ENCODE results near the gene C10orf62.
"Not testable (repeated sequence)": the region's sequence is repeated elsewhere in the genome, so short reads cannot be mapped to it uniquely, and the experiment has no call there.

C10orf62 gene

DNA sequence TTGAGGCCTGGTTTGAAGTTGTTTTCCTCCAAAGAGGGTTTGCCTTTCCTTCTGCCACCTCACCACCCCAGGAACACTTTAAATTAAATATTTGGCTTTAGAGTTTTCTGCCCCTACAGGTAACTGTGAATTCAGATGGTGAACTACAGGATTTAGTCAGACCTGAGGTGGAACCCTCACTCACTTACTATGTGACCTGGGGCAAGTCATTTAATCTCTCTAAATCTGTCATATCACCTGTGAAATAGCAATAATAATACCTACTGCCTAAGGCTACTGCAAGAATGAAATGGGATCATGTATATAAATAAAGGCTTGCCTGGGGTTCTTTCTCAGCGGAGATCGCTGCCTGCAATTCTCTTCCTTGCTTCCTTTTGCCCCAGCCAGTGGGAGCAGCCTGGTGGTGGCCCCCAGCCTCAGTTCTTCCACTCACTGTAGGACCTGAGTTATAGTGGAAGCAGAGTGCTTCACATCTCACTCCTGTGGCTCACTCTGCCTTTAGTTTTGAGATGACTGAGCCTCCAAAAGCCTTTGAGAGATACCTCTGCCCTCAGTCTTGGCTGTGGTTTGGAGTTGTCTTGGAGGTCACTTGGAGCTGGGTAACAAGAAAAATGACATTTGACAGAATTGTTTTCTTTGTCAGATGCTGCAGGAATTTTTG lies 23.1 kb upstream of the C10orf62 start:
- DNase-seq (ENCODE audit: low spot score) = no peak

DNA sequence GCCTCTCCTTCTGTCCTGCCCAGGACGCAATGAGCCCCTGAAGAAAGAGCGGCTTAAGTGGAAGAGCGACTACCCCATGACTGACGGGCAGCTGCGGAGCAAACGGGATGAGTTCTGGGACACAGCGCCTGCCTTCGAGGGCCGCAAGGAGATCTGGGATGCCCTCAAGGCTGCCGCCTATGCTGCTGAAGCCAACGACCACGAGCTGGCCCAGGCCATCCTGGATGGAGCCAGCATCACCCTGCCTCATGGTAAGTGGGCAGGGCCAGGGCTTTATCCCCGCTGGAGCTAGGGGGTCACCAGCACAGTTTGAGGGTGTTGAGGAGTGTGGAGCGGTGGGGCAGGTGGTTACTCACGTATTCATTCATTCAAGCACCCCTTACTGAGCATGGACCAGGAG lies 21.6 kb upstream of the C10orf62 start:
- DNase-seq (ENCODE audit: low spot score) = no peak

DNA sequence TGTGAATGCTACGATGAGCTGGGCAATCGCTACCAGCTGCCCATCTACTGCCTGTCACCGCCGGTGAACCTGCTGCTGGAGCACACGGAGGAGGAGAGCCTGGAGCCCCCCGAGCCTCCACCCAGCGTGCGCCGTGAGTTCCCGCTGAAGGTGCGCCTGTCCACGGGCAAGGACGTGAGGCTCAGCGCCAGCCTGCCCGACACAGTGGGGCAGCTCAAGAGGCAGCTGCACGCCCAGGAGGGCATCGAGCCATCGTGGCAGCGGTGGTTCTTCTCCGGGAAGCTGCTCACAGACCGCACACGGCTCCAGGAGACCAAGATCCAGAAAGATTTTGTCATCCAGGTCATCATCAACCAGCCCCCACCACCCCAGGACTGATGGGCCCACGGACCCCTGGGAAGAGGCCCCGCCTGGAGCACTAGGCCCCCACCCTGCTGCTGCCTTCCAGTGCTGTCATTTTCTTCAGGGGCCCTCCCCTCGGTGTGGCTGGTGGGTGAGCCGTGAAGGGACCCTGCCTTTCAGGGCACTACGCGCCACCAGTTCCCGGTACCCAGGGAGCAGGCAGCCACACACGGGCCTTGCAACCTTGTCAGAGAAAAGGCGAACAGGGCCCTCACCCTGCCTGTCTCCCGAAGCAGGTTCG lies 19.3 kb upstream of the C10orf62 start:
- DNase-seq (ENCODE audit: low spot score) = no peak

DNA sequence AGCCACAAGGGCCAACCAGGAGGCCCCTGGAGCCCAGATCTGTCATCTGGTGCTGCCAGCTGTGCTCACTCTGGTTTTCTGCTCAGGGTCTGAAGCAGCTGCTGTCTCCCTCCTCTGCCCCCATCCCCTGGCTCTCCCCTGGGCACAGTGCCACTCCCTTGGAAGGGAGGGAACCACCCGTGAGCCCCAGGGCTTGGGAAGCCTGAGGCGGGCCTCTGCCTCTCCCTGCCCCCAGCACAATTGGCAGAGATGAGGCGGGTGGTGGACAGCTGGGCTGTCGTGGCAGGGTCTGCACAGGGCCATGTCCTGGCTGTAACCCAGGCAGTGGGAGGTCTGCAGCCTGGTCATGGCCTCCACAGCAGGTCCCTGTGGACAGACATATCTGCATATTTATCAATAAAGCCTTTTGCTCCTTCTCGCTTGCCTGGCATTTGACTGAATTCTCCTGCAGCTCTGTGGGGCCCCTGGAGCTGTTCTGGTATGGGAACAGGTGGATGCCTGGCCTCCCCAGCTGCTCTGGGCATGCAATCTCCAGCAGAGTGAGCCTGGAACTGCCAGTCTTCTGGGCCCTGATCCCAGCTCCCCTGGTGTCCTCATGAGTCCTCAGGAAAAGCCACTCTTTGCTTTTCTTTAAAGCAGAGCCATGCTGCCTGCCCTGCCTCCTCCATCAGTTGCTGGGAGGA lies 18.6 kb upstream of the C10orf62 start:
- DNase-seq (ENCODE audit: low spot score) = no peak

DNA sequence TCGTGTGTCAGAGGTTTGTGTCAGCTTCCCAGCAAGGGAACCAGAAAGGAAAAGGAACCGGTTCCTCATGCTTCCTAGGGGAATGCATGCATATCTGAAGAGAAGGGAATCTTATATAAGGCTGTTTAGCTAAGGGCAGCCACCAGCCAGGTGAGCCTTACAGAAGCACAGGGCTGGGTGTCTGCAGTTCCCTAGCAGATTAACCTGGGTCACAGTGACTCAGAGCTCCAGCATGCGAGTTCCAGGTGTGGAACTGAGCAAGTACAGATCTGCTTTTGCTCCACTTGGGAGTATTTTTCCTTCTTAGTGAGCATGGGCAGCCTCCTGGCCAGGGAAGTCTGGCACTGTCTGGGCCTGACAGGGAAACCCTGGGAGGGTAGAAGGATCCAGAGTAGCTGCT lies 17.9 kb upstream of the C10orf62 start:
- DNase-seq (ENCODE audit: low spot score) = no peak

DNA sequence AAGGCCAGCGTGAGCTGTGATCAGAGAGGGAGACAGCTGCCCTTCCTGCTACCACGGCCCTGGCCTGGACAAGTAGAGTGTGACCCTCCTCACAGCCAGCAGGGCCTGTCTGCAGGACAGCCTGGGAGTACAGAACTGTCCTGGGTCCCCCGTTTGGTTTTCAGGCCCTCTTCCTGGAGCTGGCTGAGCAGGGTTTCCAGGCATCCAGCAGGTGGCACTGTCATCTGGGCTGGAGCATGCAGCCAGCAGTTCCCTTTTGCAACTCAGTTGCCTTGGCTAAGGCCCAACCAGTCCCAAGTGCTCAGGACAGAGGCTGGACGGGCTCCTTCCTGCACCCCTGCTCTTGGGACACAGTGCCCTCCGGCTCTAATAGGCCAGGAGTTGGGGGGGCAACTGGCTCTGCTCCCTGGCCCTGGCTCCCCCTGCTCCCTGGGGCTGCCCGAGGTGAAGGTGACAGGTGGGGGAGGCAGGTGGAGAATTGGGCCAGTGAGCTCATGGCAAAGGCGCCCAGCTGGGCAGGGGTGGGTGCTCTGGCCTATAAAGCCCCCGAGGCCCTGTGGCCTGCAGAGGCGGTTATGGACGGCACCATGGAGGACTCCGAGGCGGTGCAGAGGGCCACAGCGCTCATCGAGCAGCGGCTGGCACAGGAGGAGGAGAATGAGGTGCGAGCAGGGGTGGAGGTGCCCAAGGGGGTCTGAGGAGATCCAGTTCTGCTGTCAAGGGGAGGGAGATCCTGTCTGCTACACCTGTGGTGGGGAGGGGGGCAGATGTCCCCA lies 17.1 kb upstream of the C10orf62 start, which contains the start of gene ANKRD2:
ANKRD2 (plus strand) TSS at position 566 of the 776 bp plus-strand sequence; CDS start at position 576, 10 bp downstream.
- DNase-seq (ENCODE audit: low spot score) = peak; percentile 87

DNA sequence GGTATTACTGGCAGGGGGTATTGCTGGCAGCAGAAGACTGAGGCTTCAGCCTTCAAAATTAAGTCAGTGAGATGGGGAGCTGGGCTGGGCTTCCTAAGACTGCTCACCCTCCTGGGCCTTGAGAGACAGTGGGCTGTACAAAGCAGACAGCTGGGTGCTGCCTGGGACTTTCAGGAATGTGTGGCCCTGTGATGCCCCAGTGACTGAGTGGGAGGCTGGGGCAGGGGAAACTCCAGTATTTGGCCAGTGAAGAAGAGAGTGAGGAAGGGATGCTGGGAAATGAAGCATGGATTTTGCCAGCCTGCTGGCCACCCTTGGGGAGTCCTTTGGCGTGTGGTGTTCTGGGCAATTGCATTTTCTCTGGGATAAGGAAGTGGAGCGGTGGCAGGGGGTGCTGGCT lies 16.5 kb upstream of the C10orf62 start:
- DNase-seq (ENCODE audit: low spot score) = no peak

DNA sequence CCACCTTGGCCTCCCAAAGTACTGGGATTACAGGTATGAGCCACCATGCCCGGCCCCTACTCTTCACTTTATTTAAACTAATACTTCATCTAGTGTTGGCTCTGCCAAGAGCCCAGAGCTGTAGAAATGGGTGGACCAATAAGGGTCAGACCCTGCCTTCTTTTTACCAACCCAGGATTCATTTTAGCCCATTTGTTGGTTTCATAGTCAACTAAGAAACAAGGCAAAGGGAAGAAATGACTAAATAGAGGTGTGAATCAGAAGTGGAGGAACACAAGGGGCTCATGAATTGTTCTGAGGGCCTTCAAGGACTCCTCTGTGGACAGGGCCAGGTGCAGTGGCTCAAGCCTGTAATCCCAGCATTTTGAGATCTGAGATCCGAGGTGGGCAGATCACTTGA lies 15.8 kb upstream of the C10orf62 start:
- DNase-seq (ENCODE audit: low spot score) = no peak

DNA sequence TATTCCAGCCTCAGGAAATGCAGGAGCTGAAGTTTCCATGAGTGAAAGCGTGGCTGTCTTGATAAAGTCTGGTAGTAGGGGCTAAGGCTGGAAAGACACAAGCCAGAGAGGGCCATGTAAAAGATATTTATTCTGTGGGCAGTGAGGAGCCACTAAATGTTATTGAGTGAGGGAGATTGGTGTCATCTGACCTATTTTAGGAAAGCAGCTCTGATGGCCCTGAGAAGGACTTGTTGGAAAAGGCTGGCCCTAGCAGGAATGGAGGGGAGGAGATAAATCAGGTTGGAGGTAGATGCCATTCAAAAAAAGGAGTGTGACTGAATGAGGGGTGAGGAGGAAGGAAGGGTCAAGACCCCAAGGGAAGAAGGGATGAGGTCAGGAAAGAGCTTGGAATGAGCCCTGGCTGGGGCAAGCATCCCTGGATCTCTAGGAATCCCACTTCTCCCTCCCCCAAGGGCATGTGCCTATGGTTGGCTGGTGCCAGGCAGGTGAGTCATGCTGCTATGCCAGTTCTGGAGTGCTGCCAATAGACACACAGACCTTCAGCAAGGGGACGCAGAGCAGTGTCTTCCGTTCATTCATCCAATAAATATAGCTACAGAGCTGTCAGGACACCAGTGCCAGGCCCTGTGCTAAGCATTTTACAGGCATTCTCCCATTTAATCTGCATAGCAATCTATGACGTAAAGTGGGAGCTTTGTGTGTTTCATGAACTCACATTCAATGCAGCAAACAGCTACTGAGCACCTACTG lies 15.0 kb upstream of the C10orf62 start:
- peak; percentile 77 for DNase-seq (ENCODE audit: low spot score)

DNA sequence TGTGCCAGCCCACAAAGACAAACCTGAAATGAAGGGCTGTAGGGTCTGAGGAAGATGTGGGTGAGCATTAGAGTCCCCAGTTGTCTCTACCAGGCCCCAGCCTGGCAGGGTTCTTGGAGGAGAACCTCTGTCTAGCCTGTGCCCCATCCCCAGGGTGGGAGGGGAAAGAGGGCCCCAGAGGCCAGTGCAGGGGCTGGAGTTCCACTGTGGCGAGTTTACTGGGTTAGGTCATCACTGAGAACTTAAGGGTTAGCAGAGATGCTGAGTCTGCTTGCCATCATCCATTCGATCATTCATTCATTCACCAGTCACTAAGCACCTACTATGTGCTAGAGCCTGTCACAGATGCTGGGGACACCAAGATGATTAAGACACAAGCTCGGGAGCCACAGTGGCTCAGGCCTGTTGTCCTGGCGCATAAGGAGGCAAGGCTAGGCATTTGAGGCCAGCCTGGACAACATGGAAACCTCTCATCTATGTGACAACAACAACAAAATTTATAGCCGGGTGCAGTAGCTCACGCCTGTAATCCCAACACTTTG lies 14.3 kb upstream of the C10orf62 start:
- no peak for DNase-seq (ENCODE audit: low spot score)

DNA sequence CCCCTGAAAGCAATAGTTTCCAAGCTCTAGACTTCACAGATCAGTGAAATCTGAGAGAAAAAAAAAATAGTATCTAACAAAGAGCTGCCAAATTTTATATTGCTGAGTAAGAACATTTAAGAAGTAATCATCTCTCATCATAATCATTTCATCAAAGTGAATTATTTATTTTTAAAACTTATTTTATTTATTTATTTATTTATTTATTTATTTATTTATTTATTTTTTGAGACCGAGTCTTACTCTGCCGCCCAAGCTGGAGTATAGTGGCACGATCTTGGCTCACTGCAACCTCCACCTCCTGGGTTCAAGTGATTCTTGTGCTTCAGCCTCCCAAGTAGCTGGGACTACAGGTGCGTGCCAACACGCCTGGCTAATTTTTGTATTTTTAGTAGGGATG lies 13.0 kb upstream of the C10orf62 start:
- not testable (repeated sequence) for DNase-seq (ENCODE audit: low spot score)

DNA sequence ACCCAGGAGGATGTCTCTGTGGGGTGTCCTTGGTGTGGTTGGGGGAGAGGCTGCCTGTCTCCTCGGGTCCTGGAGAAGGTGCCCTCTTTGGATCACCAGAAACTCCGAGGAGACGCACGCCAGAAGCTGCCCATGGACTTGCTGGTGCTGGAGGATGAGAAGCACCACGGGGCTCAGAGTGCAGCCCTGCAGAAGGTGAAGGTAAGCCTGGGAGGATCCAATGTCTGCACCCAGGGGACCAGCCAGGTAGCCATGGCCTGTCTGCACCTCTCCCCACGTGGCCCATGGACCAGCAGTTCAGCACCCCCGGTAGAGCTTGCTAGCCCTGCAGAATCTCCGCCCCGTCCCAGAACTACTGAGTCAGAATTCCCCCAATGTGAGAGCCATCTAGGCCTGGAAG lies 11.8 kb upstream of the C10orf62 start:
- DNase-seq (ENCODE audit: low spot score) = no peak

DNA sequence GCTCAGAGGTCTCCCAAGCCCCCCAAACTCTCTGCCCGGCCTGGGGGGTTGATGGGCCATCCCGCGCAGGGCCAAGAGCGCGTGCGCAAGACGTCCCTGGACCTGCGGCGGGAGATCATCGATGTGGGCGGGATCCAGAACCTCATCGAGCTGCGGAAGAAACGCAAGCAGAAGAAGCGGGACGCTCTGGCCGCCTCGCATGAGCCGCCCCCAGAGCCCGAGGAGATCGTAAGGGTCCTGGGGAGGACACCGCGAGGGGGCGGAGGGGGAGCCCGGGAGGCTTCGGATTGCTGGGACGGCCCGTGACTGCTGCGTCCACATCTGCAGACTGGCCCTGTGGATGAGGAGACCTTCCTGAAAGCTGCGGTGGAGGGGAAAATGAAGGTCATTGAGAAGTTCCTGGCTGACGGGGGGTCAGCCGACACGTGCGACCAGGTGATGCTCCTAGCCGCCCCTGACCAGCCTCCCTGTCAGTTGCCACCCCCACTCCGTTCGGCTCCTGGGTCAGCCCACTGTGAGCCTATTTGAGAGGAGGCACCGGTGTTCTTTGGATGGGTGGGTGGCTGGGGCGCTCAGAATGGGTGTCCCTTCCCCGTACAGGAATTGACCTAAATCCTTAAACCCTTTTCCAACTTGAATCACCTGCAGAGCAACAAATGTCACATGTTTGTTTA lies 11.2 kb upstream of the C10orf62 start:
- no peak for DNase-seq (ENCODE audit: low spot score)

DNA sequence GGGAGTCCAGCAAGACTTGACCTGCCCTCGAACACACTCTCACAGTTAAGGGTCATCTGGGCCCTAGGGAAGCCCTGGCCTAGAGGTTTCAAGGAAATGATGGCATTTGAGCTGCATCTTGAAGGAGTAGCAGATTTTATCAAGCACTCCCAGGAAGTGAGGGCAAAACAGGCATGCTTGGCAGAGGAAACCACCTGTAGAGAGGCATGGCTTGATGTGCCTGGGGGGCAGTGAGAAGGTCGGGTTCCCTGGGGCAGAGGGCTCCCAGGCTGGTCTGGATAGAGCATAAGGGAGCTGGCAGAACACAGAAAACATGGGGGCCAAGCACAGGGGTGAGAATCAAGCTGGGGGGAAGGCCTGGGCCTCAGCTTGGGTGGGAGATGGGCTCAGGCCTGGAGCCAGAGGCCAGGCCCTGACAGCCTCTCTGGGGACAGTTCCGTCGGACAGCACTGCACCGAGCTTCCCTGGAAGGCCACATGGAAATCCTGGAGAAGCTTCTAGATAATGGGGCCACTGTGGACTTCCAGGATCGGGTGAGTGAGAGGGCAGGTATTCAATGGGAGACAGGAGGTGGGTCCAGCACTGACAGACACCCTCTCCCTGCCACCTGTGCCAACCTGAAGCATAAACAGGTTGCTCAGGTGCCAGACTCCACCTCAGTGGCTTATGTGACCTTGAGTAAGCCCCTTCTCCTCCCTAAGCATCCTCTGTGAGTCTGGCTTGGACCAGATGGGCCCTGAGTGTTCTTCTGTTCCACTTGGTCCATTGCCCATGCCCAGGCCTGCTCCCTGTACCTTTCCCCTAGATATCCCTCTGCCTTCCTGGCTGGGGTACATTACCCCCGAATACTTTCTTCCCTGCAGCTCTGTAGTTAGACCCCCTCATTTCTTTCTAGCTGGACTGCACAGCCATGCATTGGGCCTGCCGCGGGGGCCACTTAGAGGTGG lies 8.8 kb upstream of the C10orf62 start:
- no peak for DNase-seq (ENCODE audit: low spot score)

DNA sequence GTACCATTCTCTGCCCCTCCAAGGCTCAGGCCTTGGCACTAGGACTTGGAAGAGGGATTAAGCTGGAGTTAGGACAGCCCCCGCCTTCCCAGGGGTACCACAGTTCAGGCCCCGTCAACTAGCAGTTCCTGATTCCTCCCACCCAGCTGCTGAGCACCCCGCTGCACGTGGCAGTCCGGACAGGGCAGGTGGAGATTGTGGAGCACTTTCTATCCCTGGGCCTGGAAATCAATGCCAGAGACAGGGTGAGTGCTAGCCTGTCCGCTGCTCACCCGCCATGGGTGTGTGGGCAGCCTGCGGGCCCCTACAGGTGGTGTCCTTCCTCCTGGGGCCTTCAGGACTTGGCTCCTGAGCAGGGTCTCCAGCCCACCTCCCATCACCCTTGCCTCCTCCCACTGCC lies 7.4 kb upstream of the C10orf62 start:
- no peak for DNase-seq (ENCODE audit: low spot score)

DNA sequence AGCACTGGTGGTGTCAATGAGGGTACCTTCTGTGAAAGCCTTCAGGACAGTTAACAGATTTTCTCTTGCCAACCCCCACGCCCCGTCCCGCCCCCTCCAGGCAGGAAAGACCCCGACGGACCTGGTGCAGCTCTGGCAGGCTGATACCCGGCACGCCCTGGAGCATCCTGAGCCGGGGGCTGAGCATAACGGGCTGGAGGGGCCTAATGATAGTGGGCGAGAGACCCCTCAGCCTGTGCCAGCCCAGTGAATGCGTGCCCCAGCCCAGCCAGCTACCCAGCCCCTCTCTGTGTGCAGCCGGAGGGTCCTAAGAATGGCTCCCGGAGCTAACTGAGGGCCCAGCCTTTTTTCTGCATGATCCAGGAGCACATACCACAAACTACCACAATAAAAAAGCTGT lies 6.0 kb upstream of the C10orf62 start:
- no peak for DNase-seq (ENCODE audit: low spot score)

DNA sequence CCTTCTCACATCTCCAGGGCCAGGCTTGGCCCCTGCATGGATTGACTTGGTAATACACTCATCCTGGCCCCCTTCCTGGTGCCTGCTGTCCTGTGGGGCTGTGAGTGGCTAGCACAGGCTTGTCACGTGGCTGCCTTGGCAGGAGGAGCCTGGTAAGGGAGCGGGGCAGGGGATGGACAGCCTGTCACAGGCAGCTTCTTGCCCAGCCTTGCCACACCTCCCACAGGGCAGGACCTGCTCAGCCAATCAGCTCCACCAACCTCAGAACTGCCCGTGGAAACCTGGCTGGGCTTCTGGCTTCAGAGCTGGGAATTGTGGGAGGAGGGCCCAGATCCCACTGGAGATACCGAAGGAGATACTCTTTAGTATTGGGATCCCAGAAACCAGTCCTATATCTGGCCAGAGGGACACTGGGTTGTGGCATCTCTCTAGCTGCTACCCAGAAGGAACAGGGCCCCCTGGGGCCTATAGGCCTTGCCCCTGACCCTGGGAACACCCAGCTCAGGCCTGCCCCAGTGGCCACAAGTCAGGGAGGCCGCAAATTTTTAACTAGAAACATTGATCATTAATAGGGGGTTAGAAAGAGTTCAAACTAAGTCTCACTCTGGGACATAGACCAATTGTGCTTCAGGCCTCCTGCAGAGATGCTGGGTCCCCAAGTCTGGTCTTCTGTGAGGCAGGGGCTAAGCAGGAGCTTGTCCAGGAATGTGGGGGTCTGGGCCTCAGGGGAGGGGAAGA lies 5.3 kb upstream of the C10orf62 start, which contains the start of gene HOGA1:
HOGA1 (plus strand) TSS at position 330 of the 738 bp plus-strand sequence; CDS start at position 645, 315 bp downstream.
- peak; percentile 94 for DNase-seq (ENCODE audit: low spot score)

DNA sequence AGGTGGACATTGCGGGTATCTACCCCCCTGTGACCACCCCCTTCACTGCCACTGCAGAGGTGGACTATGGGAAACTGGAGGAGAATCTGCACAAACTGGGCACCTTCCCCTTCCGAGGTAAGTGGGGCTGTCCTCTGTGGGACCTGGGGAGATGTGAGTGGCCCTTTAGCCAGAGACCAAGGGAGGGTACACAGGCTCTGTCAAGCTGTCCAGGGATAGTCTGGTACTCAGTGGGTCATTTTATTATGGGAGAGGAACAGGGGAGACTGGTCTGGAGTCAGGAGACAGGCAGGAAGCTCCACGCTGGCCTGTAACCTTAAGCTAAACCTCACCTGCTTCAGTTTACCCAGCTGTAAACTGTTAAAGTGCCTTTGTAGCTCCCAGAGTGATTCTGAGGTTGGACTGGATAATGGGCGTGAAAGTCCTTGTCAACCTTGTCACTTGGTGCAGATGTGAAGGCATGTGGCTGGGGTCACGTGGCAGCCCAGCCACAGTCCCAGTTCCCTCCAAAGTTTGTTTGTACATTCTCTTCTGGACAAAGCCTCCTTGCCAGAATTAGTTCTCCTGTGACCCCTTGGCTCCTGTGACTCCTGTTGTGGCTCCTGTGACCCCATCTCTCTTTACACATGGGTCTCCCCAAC lies 4.6 kb upstream of the C10orf62 start:
- DNase-seq (ENCODE audit: low spot score) = no peak
